Measurements from ENCODE around the gene PHACTR1. TPM values are rescaled to one million over a fixed set of nuclear protein-coding genes. Genes with fewer than 3 reads are reported as not detected.

Gene PHACTR1
- total RNA-seq, 1 experiment from 2014 or later: 0.21 TPM

DNA sequence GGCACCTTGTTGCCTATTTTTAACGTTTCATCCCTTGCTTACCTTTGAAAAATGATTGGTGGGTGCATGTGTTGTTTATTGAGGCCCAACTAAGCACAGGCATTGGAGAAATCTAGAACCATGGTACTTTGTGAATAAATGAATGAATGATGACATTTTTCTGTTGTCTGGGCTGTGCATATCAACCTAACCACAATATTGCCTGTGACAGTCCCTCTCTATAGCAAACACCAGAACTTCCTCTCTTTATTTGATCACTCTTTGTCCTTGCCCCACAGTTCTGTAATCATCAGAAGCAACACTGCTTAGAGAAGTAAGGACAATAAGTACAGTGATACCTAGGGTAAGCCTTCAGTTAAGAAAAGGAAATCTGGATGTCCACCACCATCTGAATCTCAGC is 536.7 kb downstream of the PHACTR1 start:
- no peaks in the 10 kb centered on the region for H3K27me3 Mint-ChIP-seq (ENCODE audit: unreplicated experiment)
- H3K4me1 Mint-ChIP-seq (ENCODE audit: low read depth, unreplicated experiment): peaks cover 7% of the 10 kb centered on the region
- TF ChIP-seq, protein P1, sequence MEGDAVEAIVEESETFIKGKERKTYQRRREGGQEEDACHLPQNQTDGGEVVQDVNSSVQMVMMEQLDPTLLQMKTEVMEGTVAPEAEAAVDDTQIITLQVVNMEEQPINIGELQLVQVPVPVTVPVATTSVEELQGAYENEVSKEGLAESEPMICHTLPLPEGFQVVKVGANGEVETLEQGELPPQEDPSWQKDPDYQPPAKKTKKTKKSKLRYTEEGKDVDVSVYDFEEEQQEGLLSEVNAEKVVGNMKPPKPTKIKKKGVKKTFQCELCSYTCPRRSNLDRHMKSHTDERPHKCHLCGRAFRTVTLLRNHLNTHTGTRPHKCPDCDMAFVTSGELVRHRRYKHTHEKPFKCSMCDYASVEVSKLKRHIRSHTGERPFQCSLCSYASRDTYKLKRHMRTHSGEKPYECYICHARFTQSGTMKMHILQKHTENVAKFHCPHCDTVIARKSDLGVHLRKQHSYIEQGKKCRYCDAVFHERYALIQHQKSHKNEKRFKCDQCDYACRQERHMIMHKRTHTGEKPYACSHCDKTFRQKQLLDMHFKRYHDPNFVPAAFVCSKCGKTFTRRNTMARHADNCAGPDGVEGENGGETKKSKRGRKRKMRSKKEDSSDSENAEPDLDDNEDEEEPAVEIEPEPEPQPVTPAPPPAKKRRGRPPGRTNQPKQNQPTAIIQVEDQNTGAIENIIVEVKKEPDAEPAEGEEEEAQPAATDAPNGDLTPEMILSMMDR (IDR thresholded peaks at IDR 0.05; ENCODE audit: unreplicated experiment): no peak
- CTCF ChIA-PET: no interaction called here
- no peak overlapping the region for H3K4me3 Mint-ChIP-seq (ENCODE audit: low read depth, unreplicated experiment)
- H3K9me3 Mint-ChIP-seq (ENCODE audit: low read depth, unreplicated experiment): peaks cover 3% of the 10 kb centered on the region
- H3K27ac Mint-ChIP-seq (ENCODE audit: unreplicated experiment): no peak overlapping the region
- intact Hi-C loops (cut with micrococcal nuclease; ENCODE audit: unreplicated experiment): no loop called here
- no peak for DNase-seq
- no peaks in the 10 kb centered on the region for H3K36me3 Mint-ChIP-seq (ENCODE audit: insufficient read depth, unreplicated experiment)
- BruUV-seq (replicated peaks): no TSS peak

DNA sequence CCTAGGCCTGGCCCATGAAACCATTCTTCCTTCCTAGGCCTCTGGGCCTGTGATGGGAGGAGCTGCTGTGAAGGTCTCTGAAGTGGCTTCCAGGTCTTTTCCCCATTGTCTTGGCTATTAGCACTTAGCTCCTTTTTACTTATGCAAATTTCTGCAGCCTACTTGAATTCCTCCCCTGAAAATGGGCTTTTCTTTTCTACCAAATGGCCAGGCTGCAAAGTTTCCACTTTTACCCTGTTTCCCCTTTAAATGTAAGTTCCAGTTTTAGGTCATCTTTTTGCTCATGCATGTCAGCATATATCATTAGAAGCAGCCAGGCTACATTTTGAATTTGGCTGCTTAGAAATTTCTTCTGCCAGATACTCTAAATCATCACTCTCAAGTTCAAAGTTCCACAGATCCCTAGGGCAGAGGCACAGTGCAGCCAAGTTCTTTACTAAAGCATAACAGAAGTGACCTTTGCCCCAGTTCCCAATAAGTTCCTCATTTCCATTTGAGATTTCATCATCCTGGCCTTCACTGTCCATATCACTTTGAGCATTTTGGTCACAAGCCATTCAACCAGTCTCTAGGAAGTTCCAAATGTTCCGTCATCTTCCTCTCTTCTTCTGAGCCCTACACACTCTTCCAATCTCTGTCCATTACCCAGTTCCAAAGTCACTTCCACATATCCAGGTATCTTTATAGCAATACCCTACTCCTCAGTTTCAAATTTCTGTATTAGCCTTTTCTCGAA is 539.9 kb downstream of the PHACTR1 start:
- TF ChIP-seq, protein P1 (IDR thresholded peaks at IDR 0.05; ENCODE audit: unreplicated experiment): no peak
- Mint-ChIP-seq H3K36me3 (ENCODE audit: insufficient read depth, unreplicated experiment) (no peaks in the 10 kb centered on the region), H3K4me3 (ENCODE audit: low read depth, unreplicated experiment) (no peak overlapping the region), H3K4me1 (ENCODE audit: low read depth, unreplicated experiment) (peaks cover 7% of the 10 kb centered on the region), H3K27ac (ENCODE audit: unreplicated experiment) (no peak overlapping the region), H3K27me3 (ENCODE audit: unreplicated experiment) (no peaks in the 10 kb centered on the region), H3K9me3 (ENCODE audit: low read depth, unreplicated experiment) (peaks cover 3% of the 10 kb centered on the region)
- intact Hi-C loops (cut with micrococcal nuclease; ENCODE audit: unreplicated experiment): no loop called here
- DNase-seq: no peak
- BruUV-seq (replicated peaks): no TSS peak
- CTCF ChIA-PET: no interaction called here

DNA sequence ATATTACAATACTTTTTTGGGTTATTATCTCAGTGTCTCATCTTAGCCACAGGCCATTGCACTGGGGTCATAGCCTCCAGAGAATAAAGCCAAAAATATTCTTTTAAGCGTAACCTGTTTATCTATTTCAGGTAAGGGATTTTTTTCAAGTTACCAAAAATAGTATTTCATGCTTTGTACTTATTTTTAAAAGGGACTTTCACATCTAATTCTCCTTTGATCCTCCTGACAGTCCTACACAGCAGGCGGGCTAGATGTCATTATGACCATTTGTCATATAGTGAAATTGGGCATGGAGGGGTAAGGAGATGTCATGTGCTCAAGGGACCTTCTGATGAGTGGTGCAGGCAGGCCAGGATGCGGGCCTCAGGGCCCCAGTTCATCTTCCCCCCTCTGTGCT is 542.8 kb downstream of the PHACTR1 start:
- Mint-ChIP-seq H3K27ac (ENCODE audit: unreplicated experiment) (no peak overlapping the region), H3K36me3 (ENCODE audit: insufficient read depth, unreplicated experiment) (no peaks in the 10 kb centered on the region), H3K4me1 (ENCODE audit: low read depth, unreplicated experiment) (peaks cover 7% of the 10 kb centered on the region), H3K27me3 (ENCODE audit: unreplicated experiment) (peaks cover 9% of the 10 kb centered on the region), H3K9me3 (ENCODE audit: low read depth, unreplicated experiment) (peaks cover 3% of the 10 kb centered on the region), H3K4me3 (ENCODE audit: low read depth, unreplicated experiment) (no peak overlapping the region)
- intact Hi-C loops (cut with micrococcal nuclease; ENCODE audit: unreplicated experiment): no loop called here
- DNase-seq: no peak
- CTCF ChIA-PET: no interaction called here
- BruUV-seq (replicated peaks): no TSS peak
- TF ChIP-seq, protein P1 (IDR thresholded peaks at IDR 0.05; ENCODE audit: unreplicated experiment): no peak

DNA sequence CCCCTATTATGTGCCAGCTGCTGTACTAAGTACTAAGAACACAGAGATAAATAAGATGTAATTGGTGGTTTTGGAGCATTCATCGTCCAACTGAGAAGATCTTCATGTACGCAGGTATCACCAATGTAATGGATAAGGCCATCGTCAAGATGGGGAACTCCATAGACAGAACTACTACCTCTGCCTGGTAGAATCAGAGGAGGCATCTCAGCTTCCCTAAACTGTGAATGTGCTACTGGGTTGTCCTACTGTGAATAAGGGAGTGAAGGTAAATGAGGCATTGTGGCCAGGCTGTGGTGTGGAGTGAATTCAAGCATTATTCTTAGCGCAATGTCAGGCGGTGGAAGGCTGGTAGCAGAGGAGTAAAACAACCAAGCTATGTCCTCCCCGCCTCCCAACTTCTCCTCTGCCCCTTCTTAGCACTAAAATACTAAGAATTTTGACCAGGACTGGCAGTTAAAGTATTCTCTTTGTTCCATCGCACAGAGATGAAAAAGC is 543.6 kb downstream of the PHACTR1 start:
- no peak overlapping the region for H3K27ac Mint-ChIP-seq (ENCODE audit: unreplicated experiment)
- CTCF ChIA-PET: no interaction called here

More for the DNA sequence above, 543.6 kb downstream of the PHACTR1 start:
- H3K27me3 Mint-ChIP-seq (ENCODE audit: unreplicated experiment): peaks cover 9% of the 10 kb centered on the region
- BruUV-seq (replicated peaks): no TSS peak
- no peaks in the 10 kb centered on the region for H3K36me3 Mint-ChIP-seq (ENCODE audit: insufficient read depth, unreplicated experiment)
- H3K4me3 Mint-ChIP-seq (ENCODE audit: low read depth, unreplicated experiment): no peak overlapping the region
- TF ChIP-seq, protein P1 (IDR thresholded peaks at IDR 0.05; ENCODE audit: unreplicated experiment): no peak
- H3K9me3 Mint-ChIP-seq (ENCODE audit: low read depth, unreplicated experiment): peaks cover 3% of the 10 kb centered on the region
- H3K4me1 Mint-ChIP-seq (ENCODE audit: low read depth, unreplicated experiment): peaks cover 7% of the 10 kb centered on the region
- DNase-seq: no peak
- intact Hi-C loops (cut with micrococcal nuclease; ENCODE audit: unreplicated experiment): no loop called here

Measured in Calu3 (cell line).